Epithelial cell of esophagus (primary cell): ENCODE results near the gene MSH2.
"Not testable (repeated sequence)": the region's sequence is repeated elsewhere in the genome, so short reads cannot be mapped to it uniquely, and the experiment has no call there.

ENCODE experiments used
- DNase-seq: peaks from one replicate; pipeline ENCODE4 v3.0.0; 2010; ENCODE audit warnings: low read depth
- H3K4me3 ChIP-seq: 2 replicates; pipeline ENCODE4 v1.5.1; 2011; ENCODE audit warnings: mild to moderate bottlenecking, low read length, control low read depth
- CTCF ChIP-seq: IDR thresholded peaks from 2 replicates; pipeline ENCODE4 v1.5.1; 2011; ENCODE audit warnings: low read depth, mild to moderate bottlenecking, low read length, control low read depth, inconsistent platforms; ENCODE audit not compliant: insufficient read depth; ENCODE audit errors: missing control alignments

The MSH2 gene

GRCh38 chr2:47402805-47403608 is at the start of gene MSH2:
TSS of gene MSH2 (plus strand) at chr2:47403156. CDS start at chr2:47403192, 36 bp downstream.
- peak; percentile 92 for DNase-seq
- peak within 1 kb of the TSS; percentile 83 for H3K4me3 ChIP-seq
- TF ChIP-seq CTCF = no peak

GRCh38 chr2:47354013-47354847 is 48.7 kb upstream of the MSH2 start:
- peak; percentile 48 for DNase-seq
- no peak for TF ChIP-seq CTCF
- no peak overlapping the region for H3K4me3 ChIP-seq

- no peak overlapping the region for H3K4me3 ChIP-seq
- no peak for DNase-seq
- no peak for TF ChIP-seq CTCF
Measured at GRCh38 chr2:47354848-47355204, 48.1 kb upstream of the MSH2 start.

- H3K4me3 ChIP-seq = no peak overlapping the region
- no peak for TF ChIP-seq CTCF
- peak; percentile 84 for DNase-seq
Measured at GRCh38 chr2:47357483-47357882, 45.5 kb upstream of the MSH2 start.

- DNase-seq = no peak
- H3K4me3 ChIP-seq = no peak overlapping the region
- TF ChIP-seq CTCF = no peak
Measured at GRCh38 chr2:47359375-47359868, 43.5 kb upstream of the MSH2 start.

GRCh38 chr2:47360283-47360682 is 42.7 kb upstream of the MSH2 start:
- H3K4me3 ChIP-seq = no peak overlapping the region
- no peak for TF ChIP-seq CTCF
- no peak for DNase-seq

GRCh38 chr2:47360927-47361326 is 42.0 kb upstream of the MSH2 start:
- no peak for TF ChIP-seq CTCF
- peak; percentile 83 for DNase-seq
- H3K4me3 ChIP-seq = no peak overlapping the region

- DNase-seq, H3K4me3 ChIP-seq: not testable (repeated sequence)
Measured at GRCh38 chr2:47361505-47362229, 41.3 kb upstream of the MSH2 start.
